ENCODE data around the gene RASSF8.

RASSF8 gene

GRCh38 chr12:26058308-26058707, 99.8 kb downstream of the RASSF8 start:
- Histone ChIP-seq H3K4me3 (ENCODE audit: low read length) (no peak overlapping the region), H3K79me2 (ENCODE audit: control insufficient read depth, low read length) (no peaks in the 10 kb centered on the region), H3K4me1 (ENCODE audit: control insufficient read depth, low read length) (no peaks in the 10 kb centered on the region), H3K4me2 (ENCODE audit: low read length) (no peak overlapping the region), H3K27ac (ENCODE audit: low read depth, low read length) (no peak overlapping the region), H3K27me3 (ENCODE audit: control insufficient read depth, low read length) (peaks cover 13% of the 10 kb centered on the region), H4K20me1 (ENCODE audit: control insufficient read depth, insufficient read depth, low read depth, low read length) (no peaks in the 10 kb centered on the region), H3F3A (ENCODE audit: control insufficient read depth, insufficient read depth) (no peaks in the 10 kb centered on the region), H3K9me2 (replicated peaks; ENCODE audit: control insufficient read depth, low read length) (no peaks in the 10 kb centered on the region), H3K9me3 (ENCODE audit: control insufficient read depth, insufficient read depth, low read length) (no peaks in the 10 kb centered on the region), H3K36me3 (ENCODE audit: control insufficient read depth, low read length) (no peaks in the 10 kb centered on the region)
- peak; percentile 72 for TF ChIP-seq CTCF (IDR thresholded peaks at IDR 0.05; ENCODE audit: low read depth, low read length, poor library complexity, severe bottlenecking)
- no peak for TF ChIP-seq EZH2phosphoT487 (IDR thresholded peaks at IDR 0.05; ENCODE audit: borderline replicate concordance, low read length)

GRCh38 chr12:26058818-26059217, 100.3 kb downstream of the RASSF8 start:
- Histone ChIP-seq H3K9me3 (ENCODE audit: control insufficient read depth, insufficient read depth, low read length) (no peaks in the 10 kb centered on the region), H3K27me3 (ENCODE audit: control insufficient read depth, low read length) (peaks cover 13% of the 10 kb centered on the region; the same call in 1 of the 2 replicates), H3K4me3 (ENCODE audit: low read length) (no peak overlapping the region), H3K27ac (ENCODE audit: low read depth, low read length) (no peak overlapping the region), H3K4me2 (ENCODE audit: low read length) (no peak overlapping the region), H4K20me1 (ENCODE audit: control insufficient read depth, insufficient read depth, low read depth, low read length) (no peaks in the 10 kb centered on the region), H3K79me2 (ENCODE audit: control insufficient read depth, low read length) (no peaks in the 10 kb centered on the region), H3K4me1 (ENCODE audit: control insufficient read depth, low read length) (no peaks in the 10 kb centered on the region), H3K36me3 (ENCODE audit: control insufficient read depth, low read length) (no peaks in the 10 kb centered on the region), H3K9me2 (replicated peaks; ENCODE audit: control insufficient read depth, low read length) (no peaks in the 10 kb centered on the region), H3F3A (ENCODE audit: control insufficient read depth, insufficient read depth) (no peaks in the 10 kb centered on the region)
- TF ChIP-seq CTCF (IDR thresholded peaks at IDR 0.05; ENCODE audit: low read depth, low read length, poor library complexity, severe bottlenecking), result no peak
- no peak for TF ChIP-seq EZH2phosphoT487 (IDR thresholded peaks at IDR 0.05; ENCODE audit: borderline replicate concordance, low read length)

GRCh38 chr12:26062006-26062405, 103.5 kb downstream of the RASSF8 start:
- H3F3A ChIP-seq (ENCODE audit: control insufficient read depth, insufficient read depth), result no peaks in the 10 kb centered on the region
- no peaks in the 10 kb centered on the region for H4K20me1 ChIP-seq (ENCODE audit: control insufficient read depth, insufficient read depth, low read depth, low read length)
- H3K79me2 ChIP-seq (ENCODE audit: control insufficient read depth, low read length), result no peaks in the 10 kb centered on the region
- no peaks in the 10 kb centered on the region for H3K36me3 ChIP-seq (ENCODE audit: control insufficient read depth, low read length)
- H3K9me2 ChIP-seq (replicated peaks; ENCODE audit: control insufficient read depth, low read length), result no peaks in the 10 kb centered on the region
- H3K27me3 ChIP-seq (ENCODE audit: control insufficient read depth, low read length), result 0 out of 2 replicates have a peak, but pooled peaks cover 9% of the 10 kb centered on the region
- H3K4me1 ChIP-seq (ENCODE audit: control insufficient read depth, low read length), result no peaks in the 10 kb centered on the region
- no peak overlapping the region for H3K4me2 ChIP-seq (ENCODE audit: low read length)
- H3K4me3 ChIP-seq (ENCODE audit: low read length), result no peak overlapping the region
- no peak overlapping the region for H3K27ac ChIP-seq (ENCODE audit: low read depth, low read length)
- no peaks in the 10 kb centered on the region for H3K9me3 ChIP-seq (ENCODE audit: control insufficient read depth, insufficient read depth, low read length)
- TF ChIP-seq EZH2phosphoT487 (IDR thresholded peaks at IDR 0.05; ENCODE audit: borderline replicate concordance, low read length) (no peak), CTCF (IDR thresholded peaks at IDR 0.05; ENCODE audit: low read depth, low read length, poor library complexity, severe bottlenecking) (no peak)

Measured in DOHH2 (cell line).